ENCODE results near the gene PODNL1. TPM values are rescaled to one million over a fixed set of nuclear protein-coding genes. Genes with fewer than 3 reads are reported as not detected.
A peak's percentile ranks its signal among the peaks of the same experiment; 100 is the strongest.

Gene PODNL1
- total and polyA plus RNA-seq, 2 of the 13 experiments (the other 11 are each of a cell fraction or from before 2014, with no cell fraction given): 0.18 TPM; not detected in 1

- TF ChIP-seq EEA1 (CRISPR knock-in tag; IDR thresholded peaks at IDR 0.05; ENCODE audit: borderline replicate concordance) (peak; percentile 92; the same call in 1 of the 2 replicates), GLMP (CRISPR knock-in tag; IDR thresholded peaks at IDR 0.05; ENCODE audit: borderline replicate concordance) (no peak), ZNF230 (CRISPR knock-in tag; IDR thresholded peaks at IDR 0.05) (no peak; the same call in 1 of the 2 replicates), GTF2F1 (IDR thresholded peaks at IDR 0.05; ENCODE audit: low read length) (no peak), POGK (CRISPR knock-in tag; conservative IDR thresholded peaks at IDR 0.05) (peak; percentile 87; the same call in 1 of the 2 replicates), ZNF567 (CRISPR knock-in tag; IDR thresholded peaks at IDR 0.05; ENCODE audit: borderline replicate concordance) (0 out of 2 replicates have a peak, but pooled peaks have one; percentile 55), RORA (CRISPR knock-in tag; IDR thresholded peaks at IDR 0.05) (no peak), SMAD1 (CRISPR knock-in tag; IDR thresholded peaks at IDR 0.05; ENCODE audit: borderline replicate concordance, low read depth) (peak; percentile 72; the same call in 1 of the 2 replicates), ZNF446 (CRISPR knock-in tag; IDR thresholded peaks at IDR 0.05) (peak; percentile 91), MBD4 (IDR thresholded peaks at IDR 0.05; ENCODE audit: borderline replicate concordance, low read length) (no peak), RELA (CRISPR knock-in tag; IDR thresholded peaks at IDR 0.05) (0 out of 2 replicates have a peak, but pooled peaks have one; percentile 42), MIER3 (CRISPR knock-in tag; IDR thresholded peaks at IDR 0.05; ENCODE audit: borderline replicate concordance) (peak; percentile 73; the same call in 1 of the 2 replicates), ZFP36 (IDR thresholded peaks at IDR 0.05; ENCODE audit: borderline replicate concordance, low read depth, low read length, partially characterized antibody) (no peak), POGZ (CRISPR knock-in tag; IDR thresholded peaks at IDR 0.05) (peak; percentile 50; the same call in 1 of the 2 replicates), ARID2 (CRISPR knock-in tag; IDR thresholded peaks at IDR 0.05; ENCODE audit: borderline replicate concordance) (no peak), ZFYVE20 (CRISPR knock-in tag; IDR thresholded peaks at IDR 0.05; ENCODE audit: borderline replicate concordance, low read depth) (0 out of 2 replicates have a peak, but pooled peaks have one; percentile 61), ETS1 (CRISPR knock-in tag; IDR thresholded peaks at IDR 0.05) (no peak), ZNF296 (CRISPR knock-in tag; conservative IDR thresholded peaks at IDR 0.05) (no peak; the same call in 1 of the 2 replicates), ZNF841 (CRISPR knock-in tag; IDR thresholded peaks at IDR 0.05; ENCODE audit: borderline replicate concordance) (no peak), ZFP62 (CRISPR knock-in tag; IDR thresholded peaks at IDR 0.05) (no peak), ZBTB14 (CRISPR knock-in tag; IDR thresholded peaks at IDR 0.05) (peak; percentile 43; the same call in 1 of the 2 replicates), ZNF530 (CRISPR knock-in tag; IDR thresholded peaks at IDR 0.05; ENCODE audit: low read depth) (no peak), ZNF33A (CRISPR knock-in tag; IDR thresholded peaks at IDR 0.05; ENCODE audit: borderline replicate concordance) (no peak), ZNF329 (CRISPR knock-in tag; IDR thresholded peaks at IDR 0.05; ENCODE audit: low read depth) (no peak; the same call in 1 of the 2 replicates)
These were observed 32.3 kb downstream of the PODNL1 start, which contains the start of the genes BRME1 and CC2D1A (continued) for GRCh38 chr19:13905634-13906520.
